Renal cortex interstitium (tissue), 11 donors: ENCODE measurements around the gene RHBDF2. TPM values are rescaled to one million over a fixed set of nuclear protein-coding genes. Genes with fewer than 3 reads are reported as not detected.
"Not testable (repeated sequence)": the region's sequence is repeated elsewhere in the genome, so short reads cannot be mapped to it uniquely, and the experiment has no call there.

Experiments
- DNase-seq, 11 donors: peaks; one replicate each; pipeline ENCODE4 v3.0.0-alpha.2; 2013; ENCODE audit warnings: low read depth in 9 of 11, low spot score in 4 of 11; ENCODE audit errors: extremely low read depth in 1 of 11
- polyA plus RNA-seq, 3 donors: library from polyadenylated mRNA; unstranded; fragments of 120-200 nt; gene quantifications; one replicate each; pipeline ENCODE4 v1.2.1, GENCODE V29; 2013; ENCODE audit not compliant: insufficient read length in 3 of 3

RHBDF2 gene
- polyA plus RNA-seq, 3 donors, result 5.0 to 11.0 (median 8.5) TPM

- DNase-seq, result no peak
These were observed 38.5 kb upstream of the RHBDF2 start, which contains the start of gene PRCD for GRCh38 chr17:76539631-76540271. TSS of gene PRCD (plus strand) at chr17:76540044. CDS start at chr17:76540142, 98 bp downstream.

DNA sequence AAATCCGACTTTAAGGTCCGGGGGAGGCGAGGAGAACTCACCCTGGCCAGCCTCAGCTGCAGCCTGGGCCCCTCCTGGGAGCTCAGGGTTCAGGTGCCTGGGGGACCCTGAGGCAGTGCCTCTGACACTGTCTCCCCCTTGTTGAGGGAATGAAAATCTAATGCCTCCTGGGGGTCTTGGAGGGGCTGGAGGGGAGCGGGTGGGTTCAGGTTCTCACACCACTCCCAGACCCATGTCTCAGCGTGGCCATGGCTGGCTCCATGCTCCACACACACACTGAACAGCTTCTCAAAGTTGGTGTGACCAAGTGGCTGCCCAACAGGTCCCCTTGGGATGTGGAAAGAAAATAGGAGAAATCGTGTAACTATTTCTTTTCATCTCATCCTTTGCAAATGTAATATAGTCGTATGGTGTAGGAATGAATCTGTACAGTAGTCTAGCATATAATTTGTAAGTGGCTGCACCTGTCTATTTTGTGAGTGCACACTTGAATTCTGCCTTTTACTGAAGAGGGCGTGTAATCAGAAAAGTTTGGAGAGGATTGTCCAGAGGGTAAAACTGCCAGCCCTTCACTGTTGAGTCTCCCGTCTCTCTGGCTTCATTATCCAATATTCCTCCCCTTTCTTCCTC lies 37.8 kb upstream of the RHBDF2 start:
- DNase-seq, result no peak

- no peak for DNase-seq
These were observed 37.2 kb upstream of the RHBDF2 start for GRCh38 chr17:76538281-76538931.

DNA sequence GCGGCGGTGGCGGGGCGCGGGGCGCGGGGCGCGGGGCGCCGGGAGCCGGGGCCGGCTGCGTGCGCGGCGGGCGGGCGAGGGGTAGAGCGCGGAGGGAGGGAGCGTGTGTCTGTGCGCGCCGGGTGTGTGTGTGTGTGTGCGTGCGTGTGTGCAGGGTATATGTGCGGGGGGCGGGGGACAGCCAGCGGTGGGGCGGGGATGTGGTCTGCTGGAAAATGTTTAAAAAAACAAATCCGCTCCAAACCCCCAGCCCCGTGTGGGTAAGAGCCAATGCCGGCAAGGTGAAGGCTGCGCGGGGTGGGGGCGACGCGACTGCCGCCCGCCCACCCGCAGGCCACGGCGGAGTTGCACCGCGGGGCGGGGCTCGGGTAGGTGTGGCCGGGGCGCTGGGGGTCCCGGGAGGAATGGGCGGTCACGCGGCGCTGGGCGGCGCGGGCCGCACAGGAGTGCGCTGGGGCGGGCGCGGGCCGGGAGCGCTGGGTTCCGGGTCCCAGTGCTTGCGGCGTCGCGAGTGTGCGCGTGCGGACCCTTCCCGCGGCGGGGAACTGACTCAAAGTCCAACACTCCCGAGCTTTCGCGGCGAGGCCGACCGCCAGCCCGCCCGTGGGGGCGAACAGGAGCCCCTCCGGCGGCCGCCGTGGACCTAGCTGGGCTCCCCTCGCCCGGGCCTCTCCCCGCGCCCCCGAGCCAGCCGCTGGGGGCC lies 36.5 kb upstream of the RHBDF2 start, which contains the start of gene CYGB:
Gene CYGB, minus strand, starts transcription at position 132 of the 703 bp plus-strand sequence. CDS start 167 bp downstream, outside the sequence.
- no peak for DNase-seq

DNA sequence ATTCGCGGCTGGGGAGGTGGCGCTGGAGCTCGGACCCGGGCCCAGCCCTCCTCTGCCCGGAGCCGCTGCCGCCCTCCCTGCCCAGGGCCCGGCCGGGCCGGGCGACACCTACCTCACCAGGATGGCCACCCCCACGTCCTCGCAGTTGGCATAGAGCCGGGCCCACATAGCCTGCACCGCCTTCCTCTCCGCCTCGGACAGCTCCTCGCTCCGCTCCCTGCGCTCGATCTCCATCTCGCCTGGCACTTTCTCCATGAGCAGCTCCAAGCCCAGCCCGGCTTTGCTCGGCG lies 36.0 kb upstream of the RHBDF2 start:
- no peak for DNase-seq

DNA sequence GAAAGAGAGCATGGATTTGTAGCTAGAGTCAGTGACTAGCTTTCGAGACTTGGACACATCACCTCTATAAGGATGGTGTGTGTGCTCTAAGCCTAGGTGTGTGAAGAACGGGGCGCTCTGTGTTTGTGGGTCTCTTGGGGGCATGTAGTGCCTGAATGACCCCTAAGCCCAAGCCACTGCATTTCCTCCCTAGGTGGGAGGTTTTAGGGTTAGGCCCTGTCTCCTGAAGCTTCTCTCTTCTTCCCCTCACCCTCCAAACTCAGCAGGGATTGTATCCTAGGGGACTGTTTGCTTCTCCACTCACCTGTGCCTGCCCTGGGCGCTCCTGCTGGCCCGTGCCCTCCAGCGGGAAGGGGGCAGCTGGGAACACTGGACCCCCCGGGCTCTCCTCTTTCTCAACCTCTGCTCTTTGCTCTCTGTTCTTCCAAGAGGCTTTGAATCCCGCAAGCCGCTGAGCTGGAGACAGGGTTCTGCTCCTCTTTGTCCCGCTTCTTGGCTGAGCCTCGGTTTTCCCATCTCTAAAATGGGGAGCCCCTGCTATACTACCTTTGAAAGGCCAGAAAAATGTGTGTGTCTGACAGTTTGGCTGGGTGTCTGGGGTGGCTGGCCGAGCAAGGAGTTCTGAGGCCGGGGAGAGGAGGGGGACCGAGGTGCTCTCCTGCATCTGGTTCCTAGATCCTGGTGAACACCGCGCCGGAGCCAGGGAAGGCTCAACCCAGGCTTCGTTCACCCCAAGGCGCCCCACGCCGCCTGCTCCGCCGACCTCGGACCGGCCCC lies 35.5 kb upstream of the RHBDF2 start:
- no peak for DNase-seq

- DNase-seq, result no peak
These were observed 34.7 kb upstream of the RHBDF2 start for GRCh38 chr17:76535788-76536510.

GRCh38 chr17:76534831-76535732 lies 33.9 kb upstream of the RHBDF2 start:
- DNase-seq, result no peak

DNA sequence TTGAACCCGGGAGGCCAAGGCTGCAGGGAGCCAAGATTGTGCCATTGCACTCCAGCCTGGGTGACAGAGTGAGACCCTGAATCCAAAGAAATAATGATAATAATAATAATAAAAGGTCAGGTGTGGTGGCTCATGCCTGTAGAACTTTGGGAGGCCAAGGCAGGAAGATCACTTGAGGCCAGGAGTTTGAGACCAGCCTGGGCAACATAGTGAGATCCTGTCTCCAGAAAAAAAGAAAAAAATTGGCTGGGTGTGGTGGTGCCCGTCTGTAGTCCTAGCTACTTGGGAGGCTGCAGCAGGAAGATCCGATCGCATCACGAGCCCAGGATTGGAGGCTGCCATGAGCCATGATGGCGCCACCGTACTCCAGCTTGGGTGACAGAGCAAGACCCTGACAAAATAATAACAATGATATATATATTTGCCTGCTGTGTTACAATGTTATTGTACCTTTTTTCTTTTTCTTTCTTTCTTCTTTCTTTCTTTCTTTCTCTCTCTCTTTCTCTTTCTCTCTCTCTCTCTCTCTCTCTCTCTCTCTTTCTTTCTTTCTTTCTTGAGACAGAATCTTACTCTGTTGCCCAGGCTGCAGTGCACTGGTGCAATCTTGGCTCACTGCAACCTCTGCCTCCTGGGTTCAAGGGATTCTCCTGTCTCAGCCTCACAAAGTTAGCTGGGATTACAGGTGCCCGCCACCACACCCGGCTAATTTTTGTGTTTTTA lies 32.6 kb upstream of the RHBDF2 start:
- not testable (repeated sequence) for DNase-seq

DNA sequence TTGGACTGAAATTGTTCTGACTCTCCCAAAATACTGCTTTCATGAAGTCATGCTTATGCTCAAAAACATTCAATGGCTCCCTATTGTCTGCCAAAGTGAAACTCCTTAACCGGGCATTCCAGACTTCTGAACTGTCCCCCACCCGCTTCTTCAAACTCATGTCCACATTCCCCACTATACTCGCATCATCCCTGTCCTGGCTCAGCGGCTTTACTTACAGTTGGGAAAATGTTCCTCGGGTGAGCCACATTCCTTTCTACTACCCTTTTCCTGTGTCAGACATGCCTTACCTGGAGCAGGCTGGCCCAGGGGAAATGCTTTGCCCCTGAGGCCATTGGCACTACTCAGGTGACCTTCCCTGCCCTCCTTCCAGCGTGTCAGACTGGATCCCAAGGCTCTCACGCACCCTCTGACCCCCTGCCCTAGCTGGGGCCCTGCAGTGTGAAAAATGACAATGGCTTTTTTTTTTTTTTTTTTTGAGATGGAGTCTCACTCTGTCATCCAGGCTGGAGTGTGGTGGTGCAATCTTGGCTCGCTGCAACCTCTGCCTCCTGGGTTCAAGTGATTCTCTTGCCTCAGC lies 30.9 kb upstream of the RHBDF2 start:
- DNase-seq, result no peak

- DNase-seq, result no peak
These were observed 30.3 kb upstream of the RHBDF2 start for GRCh38 chr17:76531486-76532038.

DNA sequence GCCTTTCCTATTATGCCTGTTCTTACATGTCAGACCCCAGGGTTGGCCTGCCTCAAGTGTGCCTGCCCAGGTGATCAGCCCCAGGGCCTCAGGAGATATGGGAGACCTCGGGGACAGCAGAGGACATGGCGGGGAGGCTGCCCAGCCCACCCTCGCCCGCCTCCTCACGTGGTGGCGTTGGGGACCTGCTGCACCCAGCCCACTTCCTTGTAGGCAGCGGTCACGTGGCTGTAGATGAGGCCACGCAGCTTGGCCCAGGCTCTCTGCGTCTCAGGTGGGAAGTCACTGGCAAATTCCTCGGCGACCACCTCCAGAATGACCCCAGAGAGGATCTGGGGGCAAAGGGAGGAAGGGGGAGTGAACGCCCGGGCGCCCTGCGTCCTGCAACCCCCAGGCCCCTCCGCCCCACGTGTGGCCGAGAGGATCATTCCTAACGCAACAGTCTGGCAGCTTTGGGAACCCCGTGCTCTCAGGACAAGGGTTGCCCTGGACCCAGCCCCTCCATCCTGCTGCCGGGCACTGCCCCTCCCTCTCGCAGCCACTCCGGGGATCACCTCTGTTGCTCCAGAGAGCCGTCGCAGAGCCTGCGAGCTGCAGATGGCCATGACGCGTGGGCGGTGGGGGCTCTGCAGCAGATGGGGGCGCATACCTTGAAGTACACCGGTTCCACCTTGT lies 29.7 kb upstream of the RHBDF2 start:
- DNase-seq, result no peak

DNA sequence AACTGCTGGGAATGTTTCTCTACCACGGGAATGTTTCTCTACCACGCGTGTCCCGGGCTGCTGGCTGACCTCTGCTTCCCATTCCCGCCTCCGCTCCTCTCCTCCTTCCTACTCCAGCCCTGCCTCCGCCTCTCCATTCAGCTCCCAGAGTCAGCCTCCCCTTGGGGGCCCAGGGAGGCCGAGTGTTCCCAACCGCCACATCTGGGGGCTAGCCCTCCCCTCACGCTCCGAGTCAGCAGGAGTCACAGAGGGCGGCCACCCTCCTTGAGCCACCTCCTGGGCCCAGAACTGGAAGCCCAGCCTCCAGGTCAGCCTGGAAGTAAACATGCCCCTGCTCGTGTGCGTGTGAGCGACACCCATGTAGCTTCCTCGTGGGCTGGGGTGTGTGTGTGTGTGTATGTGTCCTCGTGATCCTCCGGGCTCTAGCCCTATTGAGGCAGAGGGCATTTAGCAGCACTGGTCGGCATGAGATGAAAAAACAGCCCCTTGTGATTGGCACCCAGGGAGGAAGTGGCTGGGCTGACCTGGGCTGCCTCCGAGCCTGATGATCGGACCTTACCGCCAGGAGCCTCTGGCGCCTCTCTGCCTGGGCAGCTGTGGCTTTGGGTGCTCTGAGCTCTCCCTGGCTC lies 29.0 kb upstream of the RHBDF2 start:
- DNase-seq, result no peak

DNA sequence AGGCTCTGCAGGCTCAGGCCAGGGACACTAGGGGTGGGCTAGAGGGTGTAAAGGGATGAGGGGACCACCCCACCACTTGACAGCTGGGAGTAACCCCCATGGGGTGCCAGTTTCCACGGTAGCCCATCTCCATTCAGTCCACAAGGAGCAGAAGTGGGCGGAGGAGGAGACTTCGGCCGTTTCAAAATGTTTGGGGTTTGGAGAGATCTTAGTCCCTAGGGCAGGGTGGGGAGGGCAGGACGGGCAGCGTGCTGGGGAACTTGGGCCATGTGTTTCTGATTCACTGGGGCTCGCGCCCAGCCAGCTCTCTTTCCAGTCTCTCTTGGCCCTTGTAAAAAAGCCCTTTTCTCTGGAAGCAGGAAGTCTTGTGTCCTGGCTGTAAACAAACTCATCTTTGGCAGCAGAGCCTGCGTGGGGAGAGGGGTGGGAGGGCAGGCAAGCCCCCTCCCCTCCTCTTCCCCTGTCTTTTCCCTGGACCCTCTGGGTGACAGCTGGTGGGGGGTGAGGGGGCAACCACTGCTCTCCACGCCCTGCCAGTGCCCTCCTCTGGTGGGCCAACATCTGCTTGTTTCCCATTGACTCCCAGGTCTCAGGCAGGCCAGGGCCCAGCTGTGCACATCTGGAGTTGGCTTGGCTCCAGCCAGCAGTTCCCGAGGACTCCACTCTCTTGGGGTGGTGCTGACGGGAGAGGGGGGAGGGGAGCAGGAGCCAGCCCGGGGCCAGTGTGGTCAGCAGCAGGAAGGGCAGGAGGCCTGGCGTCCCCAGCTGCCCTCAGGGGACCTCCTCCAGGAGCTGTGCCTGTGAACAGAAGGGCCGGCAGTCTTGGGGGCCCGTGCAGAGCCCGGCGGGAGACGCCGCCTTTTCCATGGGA lies 28.2 kb upstream of the RHBDF2 start:
- peak in 10 of 11 donors; percentile 68 to 86 (median 77) for DNase-seq
